ENCODE data around the gene SMPD1. TPM values are rescaled to one million over a fixed set of nuclear protein-coding genes. Genes with fewer than 3 reads are reported as not detected.

Gene SMPD1
- 10 to 100 TPM; 33.5 to 58.3 (median 38.3) TPM for total RNA-seq
- total RNA-seq (2013) = 40.2 TPM
- 9.6 to 100 (median 33.5) reads per million in 29 experiments for total RNA-seq

GRCh38 chr11:6389905-6390717 is at the start of gene SMPD1:
Gene SMPD1 (plus strand): TSS chr11:6390474. CDS start chr11:6390599, 125 bp downstream.
- Histone ChIP-seq H3K9me3 (no peaks in the 10 kb centered on the region), H3K36me3 (ENCODE audit: control insufficient read depth in 2 of 2, extremely low read depth in 1 of 2, insufficient read depth in 1 of 2, low read length in 1 of 2) (peaks cover 0 to 19% of the 10 kb centered on the region in 2 donors), H3K27ac (ENCODE audit: low read length) (peak within 1 kb of the TSS; percentile 85), H3K4me1 (ENCODE audit: control insufficient read depth in 1 of 2, extremely low read depth in 1 of 2, insufficient read depth in 2 of 2, low read length in 2 of 2) (peaks cover 20 to 54% of the 10 kb centered on the region in 2 experiments), H3K4me3 (ENCODE audit: control insufficient read depth in 1 of 2, extremely low read depth in 1 of 2, low read length in 1 of 2) (peak within 1 kb of the TSS; percentile 79 to 80), H3K27me3 (replicated peaks in 1 of 2; ENCODE audit: control insufficient read depth in 2 of 2, extremely low read depth in 1 of 2, insufficient read depth in 2 of 2, low read length in 1 of 2) (no peaks in the 10 kb centered on the region)
- no peaks in the 10 kb centered on the region for H3K9me3 Mint-ChIP-seq
- H3K27me3 Mint-ChIP-seq = no peaks in the 10 kb centered on the region
- ATAC-seq (replicated peaks in 1 of 4) (peak; percentile 86 to 92 (median 88)), DNase-seq (peak; percentile 87 to 97 (median 92))
- peaks cover 12% of the 10 kb centered on the region for H3K36me3 Mint-ChIP-seq
- H3K27ac Mint-ChIP-seq = peak within 1 kb of the TSS; percentile 97 to 98
- H3K4me3 Mint-ChIP-seq = peak within 1 kb of the TSS; percentile 88 to 93 (median 90)
- under 1% methylated on average over 42 of the region's 63 CpGs for WGBS (ENCODE audit: insufficient coverage)
- peaks cover 62 to 71% (median 67%) of the 10 kb centered on the region in 3 donors for H3K4me1 Mint-ChIP-seq
- POLR2A ChIA-PET = interaction anchor here (0.5 to 1.8 kb wide), 21 partner anchors 9 to 1597 kb away, joined by 3 to 16 read pairs (median 4); partner anchors contain the start of genes APBB1 (in 2 of the 2), ARFIP2 (in 1 of the 2), EIF3F (in 1 of the 2) and TAF10 (in 1 of the 2)
- CTCF ChIA-PET = interaction anchor here (0.6 to 4.2 kb wide), 19 partner anchors 9 to 1597 kb away, joined by 3 to 51 read pairs (median 4); partner anchors contain the start of genes APBB1 (in 1 of the 2), EIF3F (in 1 of the 2), ILK (in 1 of the 2) and MRPL17 (in 1 of the 2)

GRCh38 chr11:6345366-6345765 is 44.9 kb upstream of the SMPD1 start:
- Mint-ChIP-seq H3K4me3 (no peak overlapping the region), H3K27me3 (peaks cover 6 to 10% of the 10 kb centered on the region in 2 donors), H3K9me3 (no peaks in the 10 kb centered on the region), H3K36me3 (no peaks in the 10 kb centered on the region), H3K27ac (no peak overlapping the region), H3K4me1 (no peaks in the 10 kb centered on the region)
- peaks cover 0 to 4% of the 10 kb centered on the region in 2 experiments for H3K27me3 ChIP-seq (replicated peaks in 1 of 2; ENCODE audit: control insufficient read depth in 2 of 2, extremely low read depth in 1 of 2, insufficient read depth in 2 of 2, low read length in 1 of 2)
- ChIA-PET CTCF (interaction anchor here in 1 of 2 donors (1.5 kb wide), 1 partner anchor 9 kb away, joined by 4 read pairs; no protein-coding TSS in a partner anchor), POLR2A (no interaction called here)
- no peaks in the 10 kb centered on the region for H3K9me3 ChIP-seq
- H3K27ac ChIP-seq (ENCODE audit: low read length) = no peak overlapping the region
- H3K4me3 ChIP-seq (ENCODE audit: control insufficient read depth in 1 of 2, extremely low read depth in 1 of 2, low read length in 1 of 2) = no peak overlapping the region
- no peaks in the 10 kb centered on the region for H3K36me3 ChIP-seq (ENCODE audit: control insufficient read depth in 2 of 2, extremely low read depth in 1 of 2, insufficient read depth in 1 of 2, low read length in 1 of 2)
- ATAC-seq (replicated peaks in 1 of 4) = no peak
- H3K4me1 ChIP-seq (ENCODE audit: control insufficient read depth in 1 of 2, extremely low read depth in 1 of 2, insufficient read depth in 2 of 2, low read length in 2 of 2) = no peaks in the 10 kb centered on the region
- WGBS (ENCODE audit: insufficient coverage) = no CpG with 5 or more reads among the region's 1 CpG
- DNase-seq = no peak

DNA sequence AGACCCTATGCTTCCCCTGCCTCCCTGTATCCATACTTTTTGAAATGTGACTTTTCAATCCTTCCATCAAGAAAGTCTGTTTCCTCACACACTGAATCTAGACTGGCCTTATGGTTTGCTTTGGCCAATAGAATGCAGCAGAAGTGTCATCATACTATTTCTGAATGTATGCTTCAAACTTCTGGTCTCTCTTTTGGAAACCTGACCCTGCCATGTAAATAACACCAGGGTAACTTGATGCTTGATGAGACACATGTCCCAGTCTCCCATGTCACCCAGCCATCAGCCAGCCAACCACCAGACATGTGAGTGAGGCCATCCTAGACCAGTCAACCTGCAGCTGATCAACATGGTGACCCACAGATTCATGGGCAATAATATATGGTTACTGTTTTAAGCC is 40.2 kb upstream of the SMPD1 start:
- no peaks in the 10 kb centered on the region for H3K9me3 Mint-ChIP-seq
- Histone ChIP-seq H3K36me3 (ENCODE audit: control insufficient read depth in 2 of 2, extremely low read depth in 1 of 2, insufficient read depth in 1 of 2, low read length in 1 of 2) (no peaks in the 10 kb centered on the region), H3K4me3 (ENCODE audit: control insufficient read depth in 1 of 2, extremely low read depth in 1 of 2, low read length in 1 of 2) (no peak overlapping the region), H3K4me1 (ENCODE audit: control insufficient read depth in 1 of 2, extremely low read depth in 1 of 2, insufficient read depth in 2 of 2, low read length in 2 of 2) (peaks cover 0 to 3% of the 10 kb centered on the region in 2 experiments), H3K27me3 (replicated peaks in 1 of 2; ENCODE audit: control insufficient read depth in 2 of 2, extremely low read depth in 1 of 2, insufficient read depth in 2 of 2, low read length in 1 of 2) (peaks cover 0 to 1% of the 10 kb centered on the region in 2 experiments), H3K9me3 (no peaks in the 10 kb centered on the region), H3K27ac (ENCODE audit: low read length) (no peak overlapping the region)
- peaks cover 6 to 7% of the 10 kb centered on the region in 2 donors for H3K27me3 Mint-ChIP-seq
- POLR2A ChIA-PET = no interaction called here
- H3K27ac Mint-ChIP-seq = no peak overlapping the region
- H3K36me3 Mint-ChIP-seq = no peaks in the 10 kb centered on the region
- ATAC-seq (replicated peaks in 1 of 4) = no peak
- no peak overlapping the region for H3K4me3 Mint-ChIP-seq
- CTCF ChIA-PET = no interaction called here
- peaks cover 2 to 5% (median 3%) of the 10 kb centered on the region in 3 donors for H3K4me1 Mint-ChIP-seq
- no peak for DNase-seq

- H3K4me1 Mint-ChIP-seq = peaks cover 2 to 5% (median 3%) of the 10 kb centered on the region in 3 donors
- Histone ChIP-seq H3K4me3 (ENCODE audit: control insufficient read depth in 1 of 2, extremely low read depth in 1 of 2, low read length in 1 of 2) (no peak overlapping the region), H3K27me3 (replicated peaks in 1 of 2; ENCODE audit: control insufficient read depth in 2 of 2, extremely low read depth in 1 of 2, insufficient read depth in 2 of 2, low read length in 1 of 2) (no peaks in the 10 kb centered on the region), H3K9me3 (no peaks in the 10 kb centered on the region), H3K36me3 (ENCODE audit: control insufficient read depth in 2 of 2, extremely low read depth in 1 of 2, insufficient read depth in 1 of 2, low read length in 1 of 2) (no peaks in the 10 kb centered on the region), H3K27ac (ENCODE audit: low read length) (no peak overlapping the region), H3K4me1 (ENCODE audit: control insufficient read depth in 1 of 2, extremely low read depth in 1 of 2, insufficient read depth in 2 of 2, low read length in 2 of 2) (peaks cover 0 to 3% of the 10 kb centered on the region in 2 experiments)
- H3K27ac Mint-ChIP-seq = no peak overlapping the region
- H3K9me3 Mint-ChIP-seq = no peaks in the 10 kb centered on the region
- DNase-seq (no peak), ATAC-seq (replicated peaks in 1 of 4) (no peak)
- ChIA-PET CTCF (interaction anchor here in 1 of 2 donors (1.0 kb wide), 1 partner anchor 358 kb away, joined by 3 read pairs; no protein-coding TSS in a partner anchor), POLR2A (no interaction called here)
- no peak overlapping the region for H3K4me3 Mint-ChIP-seq
- peaks cover 4 to 6% of the 10 kb centered on the region in 2 donors for H3K27me3 Mint-ChIP-seq
- no peaks in the 10 kb centered on the region for H3K36me3 Mint-ChIP-seq
- no CpG with 5 or more reads among the region's 2 CpGs for WGBS (ENCODE audit: insufficient coverage)
Measured at GRCh38 chr11:6350486-6350885, 39.8 kb upstream of the SMPD1 start.

GRCh38 chr11:6351782-6352382 is 38.4 kb upstream of the SMPD1 start:
- peaks cover 0 to 6% of the 10 kb centered on the region in 2 donors for H3K27me3 Mint-ChIP-seq
- ChIA-PET CTCF (interaction anchor here (0.9 to 1.4 kb wide), 4 partner anchors 9 to 359 kb away, joined by 3 to 5 read pairs (median 4); no protein-coding TSS in a partner anchor), POLR2A (no interaction called here)
- H3K9me3 ChIP-seq = no peaks in the 10 kb centered on the region
- no peaks in the 10 kb centered on the region for H3K36me3 ChIP-seq (ENCODE audit: control insufficient read depth in 2 of 2, extremely low read depth in 1 of 2, insufficient read depth in 1 of 2, low read length in 1 of 2)
- no peaks in the 10 kb centered on the region for H3K27me3 ChIP-seq (replicated peaks in 1 of 2; ENCODE audit: control insufficient read depth in 2 of 2, extremely low read depth in 1 of 2, insufficient read depth in 2 of 2, low read length in 1 of 2)
- H3K27ac ChIP-seq (ENCODE audit: low read length) = no peak overlapping the region
- ATAC-seq (replicated peaks in 1 of 4) (no peak), DNase-seq (no peak)
- no peak overlapping the region for H3K27ac Mint-ChIP-seq
- 53% methylated on average over 3 of the region's 5 CpGs for WGBS (ENCODE audit: insufficient coverage)
- H3K4me1 ChIP-seq (ENCODE audit: control insufficient read depth in 1 of 2, extremely low read depth in 1 of 2, insufficient read depth in 2 of 2, low read length in 2 of 2) = peaks cover 0 to 3% of the 10 kb centered on the region in 2 experiments
- H3K4me1 Mint-ChIP-seq = peaks cover 2 to 5% (median 3%) of the 10 kb centered on the region in 3 donors
- no peaks in the 10 kb centered on the region for H3K36me3 Mint-ChIP-seq
- H3K4me3 ChIP-seq (ENCODE audit: control insufficient read depth in 1 of 2, extremely low read depth in 1 of 2, low read length in 1 of 2) = no peak overlapping the region
- no peak overlapping the region for H3K4me3 Mint-ChIP-seq
- H3K9me3 Mint-ChIP-seq = no peaks in the 10 kb centered on the region

- Mint-ChIP-seq H3K36me3 (no peaks in the 10 kb centered on the region), H3K27me3 (peaks cover 0 to 4% of the 10 kb centered on the region in 2 donors), H3K27ac (no peak overlapping the region), H3K4me3 (no peak overlapping the region), H3K9me3 (no peaks in the 10 kb centered on the region), H3K4me1 (peaks cover 2 to 5% (median 3%) of the 10 kb centered on the region in 3 donors)
- ChIA-PET POLR2A (interaction anchor here in 1 of 2 donors (0.7 kb wide), 1 partner anchor 119 kb away, joined by 3 read pairs; no protein-coding TSS in a partner anchor), CTCF (interaction anchor here (0.6 to 3.0 kb wide), 17 partner anchors 8 to 1231 kb away, joined by 3 to 12 read pairs (median 3); partner anchors contain the start of gene SMPD1 (in 1 of the 2))
- 12% methylated on average over 3 of the region's 5 CpGs for WGBS (ENCODE audit: insufficient coverage)
- no peak overlapping the region for H3K27ac ChIP-seq (ENCODE audit: low read length)
- H3K27me3 ChIP-seq (replicated peaks in 1 of 2; ENCODE audit: control insufficient read depth in 2 of 2, extremely low read depth in 1 of 2, insufficient read depth in 2 of 2, low read length in 1 of 2) = no peaks in the 10 kb centered on the region
- no peaks in the 10 kb centered on the region for H3K36me3 ChIP-seq (ENCODE audit: control insufficient read depth in 2 of 2, extremely low read depth in 1 of 2, insufficient read depth in 1 of 2, low read length in 1 of 2)
- no peaks in the 10 kb centered on the region for H3K9me3 ChIP-seq
- no peak overlapping the region for H3K4me3 ChIP-seq (ENCODE audit: control insufficient read depth in 1 of 2, extremely low read depth in 1 of 2, low read length in 1 of 2)
- ATAC-seq (replicated peaks in 1 of 4) (peak; percentile 64 to 78 (median 70)), DNase-seq (peak; percentile 2 to 73 (median 37))
- peaks cover 0 to 3% of the 10 kb centered on the region in 2 experiments for H3K4me1 ChIP-seq (ENCODE audit: control insufficient read depth in 1 of 2, extremely low read depth in 1 of 2, insufficient read depth in 2 of 2, low read length in 2 of 2)
Measured at GRCh38 chr11:6353367-6353987, 36.8 kb upstream of the SMPD1 start.

Measured in T-cell (primary cell).